Measurements from ENCODE around the gene ANO10. TPM values are rescaled to one million over a fixed set of nuclear protein-coding genes. Genes with fewer than 3 reads are reported as not detected.

Gene ANO10
- total RNA-seq, 1 experiment from 2014 or later: 15.0 TPM

GRCh38 chr3:43340403-43340802, 281.4 kb downstream of the ANO10 start:
- no peak overlapping the region for H3K27ac Mint-ChIP-seq (ENCODE audit: low read depth, unreplicated experiment)

GRCh38 chr3:43338295-43338694, 283.5 kb downstream of the ANO10 start:
- ChIA-PET CTCF (interaction anchor here (0.7 kb wide), 2 partner anchors 54 to 173 kb away, joined by 3 to 5 read pairs; no protein-coding TSS in a partner anchor), POLR2A (interaction anchor here (0.7 kb wide), 2 partner anchors 12 to 16 kb away, joined by 3 read pairs; no protein-coding TSS in a partner anchor)
- Mint-ChIP-seq H3K27me3 (ENCODE audit: insufficient read depth, unreplicated experiment) (no peaks in the 10 kb centered on the region), H3K4me3 (ENCODE audit: unreplicated experiment) (no peak overlapping the region), H3K9me3 (ENCODE audit: unreplicated experiment) (peaks cover 13% of the 10 kb centered on the region), H3K36me3 (ENCODE audit: insufficient read depth, unreplicated experiment) (peaks cover 80% of the 10 kb centered on the region), H3K27ac (ENCODE audit: low read depth, unreplicated experiment) (no peak overlapping the region), H3K4me1 (ENCODE audit: insufficient read depth, unreplicated experiment) (no peaks in the 10 kb centered on the region)
- peak; percentile 18 for DNase-seq (ENCODE audit: unreplicated experiment)
- TF ChIP-seq CTCF (IDR thresholded peaks at IDR 0.05; ENCODE audit: unreplicated experiment): no peak
- no TSS peak for BruUV-seq (replicated peaks)
- intact Hi-C loops (cut with micrococcal nuclease): no loop called here

More at GRCh38 chr3:43340403-43340802, 281.4 kb downstream of the ANO10 start:
- DNase-seq (ENCODE audit: unreplicated experiment): no peak
- POLR2A ChIA-PET: no interaction called here
- Mint-ChIP-seq H3K27me3 (ENCODE audit: insufficient read depth, unreplicated experiment) (no peaks in the 10 kb centered on the region), H3K4me3 (ENCODE audit: unreplicated experiment) (no peak overlapping the region), H3K9me3 (ENCODE audit: unreplicated experiment) (peaks cover 6% of the 10 kb centered on the region), H3K4me1 (ENCODE audit: insufficient read depth, unreplicated experiment) (no peaks in the 10 kb centered on the region), H3K36me3 (ENCODE audit: insufficient read depth, unreplicated experiment) (peaks cover 81% of the 10 kb centered on the region)
- intact Hi-C loops (cut with micrococcal nuclease): no loop called here
- no peak for TF ChIP-seq CTCF (IDR thresholded peaks at IDR 0.05; ENCODE audit: unreplicated experiment)
- BruUV-seq (replicated peaks): no TSS peak
- CTCF ChIA-PET: interaction anchor here (0.6 kb wide), 1 partner anchor 378 kb away, joined by 3 read pairs; no protein-coding TSS in a partner anchor

GRCh38 chr3:43335799-43336198, 286.0 kb downstream of the ANO10 start:
- POLR2A ChIA-PET: interaction anchor here (0.9 kb wide), 1 partner anchor 11 kb away, joined by 4 read pairs; no protein-coding TSS in a partner anchor
- Mint-ChIP-seq H3K9me3 (ENCODE audit: unreplicated experiment) (peaks cover 13% of the 10 kb centered on the region), H3K27me3 (ENCODE audit: insufficient read depth, unreplicated experiment) (no peaks in the 10 kb centered on the region), H3K4me3 (ENCODE audit: unreplicated experiment) (no peak overlapping the region), H3K27ac (ENCODE audit: low read depth, unreplicated experiment) (no peak overlapping the region), H3K36me3 (ENCODE audit: insufficient read depth, unreplicated experiment) (peaks cover 66% of the 10 kb centered on the region), H3K4me1 (ENCODE audit: insufficient read depth, unreplicated experiment) (no peaks in the 10 kb centered on the region)
- TF ChIP-seq CTCF (IDR thresholded peaks at IDR 0.05; ENCODE audit: unreplicated experiment): no peak
- no TSS peak for BruUV-seq (replicated peaks)
- intact Hi-C loops (cut with micrococcal nuclease): no loop called here
- DNase-seq (ENCODE audit: unreplicated experiment): no peak
- CTCF ChIA-PET: no interaction called here

- Mint-ChIP-seq H3K36me3 (ENCODE audit: insufficient read depth, unreplicated experiment) (peaks cover 58% of the 10 kb centered on the region), H3K27me3 (ENCODE audit: insufficient read depth, unreplicated experiment) (no peaks in the 10 kb centered on the region), H3K4me1 (ENCODE audit: insufficient read depth, unreplicated experiment) (no peaks in the 10 kb centered on the region), H3K4me3 (ENCODE audit: unreplicated experiment) (no peak overlapping the region), H3K9me3 (ENCODE audit: unreplicated experiment) (peaks cover 13% of the 10 kb centered on the region), H3K27ac (ENCODE audit: low read depth, unreplicated experiment) (no peak overlapping the region)
- ChIA-PET CTCF (no interaction called here), POLR2A (interaction anchor here (0.5 to 0.9 kb wide), 4 partner anchors 12 to 1272 kb away, joined by 3 to 4 read pairs (median 4); no protein-coding TSS in a partner anchor)
- BruUV-seq (replicated peaks): no TSS peak
- no peak for TF ChIP-seq CTCF (IDR thresholded peaks at IDR 0.05; ENCODE audit: unreplicated experiment)
- DNase-seq (ENCODE audit: unreplicated experiment): no peak
- intact Hi-C loops (cut with micrococcal nuclease): no loop called here
These were observed 286.8 kb downstream of the ANO10 start for GRCh38 chr3:43334976-43335375.

Measured in MCF 10A (cell line).